Esophagus squamous epithelium (tissue), 5 donors: ENCODE results near the gene CD44. TPM values are rescaled to one million over a fixed set of nuclear protein-coding genes. Genes with fewer than 3 reads are reported as not detected.

Experiments
- DNase-seq: peaks from one replicate; lab custom pipeline; 2025; lab: John Stamatoyannopoulos, UW
- H3K27ac ChIP-seq, 4 donors: fragments of 200-600 bp; sonication (generic); one replicate each; pipeline ENCODE4 v1.5.1; 2016 to 2019; ENCODE audit warnings: mild to moderate bottlenecking in 1 of 4
- H3K27me3 ChIP-seq, 4 donors: fragments of 200-600 bp; sonication (generic); 1 replicate in 3 of 4; 2 replicates in 1 of 4; pipeline versions ENCODE4 v1.5.1 to v1.6.0; 2017 to 2021; ENCODE audit warnings: antibody characterized with exemption in 1 of 4
- H3K36me3 ChIP-seq, 3 donors: fragments of 200-600 bp; sonication (generic); one replicate each; pipeline ENCODE4 v1.5.1; 2016 to 2019
- H3K4me1 ChIP-seq, 3 donors: fragments of 200-600 bp; sonication (generic); one replicate each; pipeline ENCODE4 v1.5.1; 2017 to 2019
- H3K4me3 ChIP-seq, 4 donors: fragments of 200-600 bp; sonication (generic); 1 replicate in 3 of 4; 2 replicates in 1 of 4; pipeline ENCODE4 v1.5.1; 2016 to 2019; ENCODE audit warnings: mild to moderate bottlenecking in 2 of 4, moderate library complexity in 1 of 4
- H3K9me3 ChIP-seq, 3 donors: fragments of 200-600 bp; sonication (generic); one replicate each; pipeline ENCODE4 v1.5.1; 2016 to 2019
- CTCF ChIP-seq, 6 experiments: fragments of 450-650 bp in 4 of 6; fragments of 200-600 bp in 2 of 6; sonication (generic) in 2 of 6; IDR thresholded peaks; one replicate each; pipeline ENCODE4 v1.5.1; 2016 to 2019; ENCODE audit warnings: antibody characterized with exemption in 6 of 6, mild to moderate bottlenecking in 4 of 6, moderate library complexity in 4 of 6
- POLR2A ChIP-seq, 4 donors: fragments of 450-650 bp; IDR thresholded peaks; one replicate each; pipeline ENCODE4 v1.6.1; 2017; ENCODE audit warnings: antibody characterized with exemption in 4 of 4, mild to moderate bottlenecking in 4 of 4, moderate library complexity in 3 of 4
- WGBS, 2 donors: methylation state at CpG; one replicate each; pipeline ENCODE4 v1.1.5; 2018; 5-methylcytosine and 5-hydroxymethylcytosine counted together
- intact Hi-C: fragments of 100-400 bp; cut with DNase I; formaldehyde crosslinking; loops from one replicate; pipeline ENCODE4 v1.15.0; 2022
- total RNA-seq, 4 donors: library from RNA; depleted of rRNA; stranded (reverse); fragments of >200 nt; gene quantifications; one replicate each; pipeline ENCODE4 v1.1.0, GENCODE V29; 2016
- donor health status: DM: yes; HTN: yes; CAD: no.

The CD44 gene
- total RNA-seq, 4 donors from 2014 or later: 418 to 565 (median 463) TPM

GRCh38 chr11:35142481-35143075, 3.6 kb downstream of the CD44 start:
- no peaks in the 10 kb centered on the region for H3K9me3 ChIP-seq
- 27 to 50% methylated on average over 2 of the region's 2 CpGs for WGBS, 2 donors
- H3K27me3 ChIP-seq: no peaks in the 10 kb centered on the region
- DNase-seq: no peak
- peaks cover 56 to 95% (median 63%) of the 10 kb centered on the region in 3 donors for H3K4me1 ChIP-seq
- intact Hi-C loops: loop anchor here (10.0 kb wide), 1 partner anchor 58 kb away; no protein-coding TSS in a partner anchor
- peak overlapping the region in 2 of 4 donors; percentile 81 to 86 for H3K4me3 ChIP-seq
- no peak for TF ChIP-seq POLR2A (IDR thresholded peaks at IDR 0.05)
- peak in 3 of 6 experiments; percentile 13 to 45 (median 20) for TF ChIP-seq CTCF (IDR thresholded peaks at IDR 0.05)
- peaks cover 0 to 5% (median 0%) of the 10 kb centered on the region in 3 donors for H3K36me3 ChIP-seq
- peak overlapping the region; percentile 90 to 99 (median 95) for H3K27ac ChIP-seq

DNA sequence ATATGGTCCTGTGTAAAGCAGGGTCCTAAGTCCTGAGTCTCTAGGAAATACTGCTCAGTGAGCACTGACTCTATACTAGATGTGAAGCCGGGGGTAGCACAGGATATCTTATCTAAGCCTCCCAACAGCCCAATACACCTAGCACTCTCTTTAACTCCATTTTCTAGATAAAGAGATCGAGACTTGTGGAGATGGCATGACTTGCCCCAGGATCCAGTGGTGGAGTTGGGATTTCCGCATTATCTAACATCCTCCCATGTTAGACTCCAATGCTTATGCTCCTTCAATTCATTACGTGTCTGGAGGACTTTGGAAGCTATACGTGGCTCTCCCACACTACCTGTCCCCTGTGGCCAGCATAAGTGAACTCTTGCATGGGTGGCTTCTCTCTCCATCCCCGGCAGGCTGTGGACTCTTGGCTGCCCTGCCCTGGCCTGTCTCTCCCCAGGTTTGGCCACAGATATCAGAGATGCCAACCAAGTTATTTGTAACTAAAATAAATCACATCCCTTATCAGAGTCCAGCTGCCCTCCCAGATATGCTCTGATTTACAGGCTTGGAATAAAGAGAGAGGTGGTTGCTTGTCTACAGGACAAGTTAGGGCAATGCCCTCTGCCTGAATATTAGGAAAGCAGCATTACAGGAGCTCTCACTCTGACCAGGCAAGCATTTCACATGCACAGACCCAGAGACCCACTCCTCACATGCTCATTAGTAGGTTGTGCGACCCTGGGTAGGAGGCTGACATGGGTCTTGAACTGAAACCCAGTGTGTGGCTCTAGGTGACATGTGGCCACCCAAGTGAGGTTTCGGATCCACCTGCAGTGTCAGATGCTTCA, 4.5 kb downstream of the CD44 start:
- Histone ChIP-seq H3K27ac (peak overlapping the region; percentile 90 to 99 (median 95)), H3K9me3 (no peaks in the 10 kb centered on the region), H3K4me3 (peak overlapping the region; percentile 2 to 86 (median 52)), H3K27me3 (no peaks in the 10 kb centered on the region), H3K4me1 (peaks cover 52 to 95% (median 55%) of the 10 kb centered on the region in 3 donors), H3K36me3 (peaks cover 0 to 14% (median 0%) of the 10 kb centered on the region in 3 donors)
- 34 to 38% methylated on average over 4 to 8 of the region's 8 CpGs for WGBS, 2 donors
- DNase-seq: no peak
- intact Hi-C loops: loop anchor here (10.0 kb wide), 1 partner anchor 59 kb away; no protein-coding TSS in a partner anchor
- no peak for TF ChIP-seq POLR2A (IDR thresholded peaks at IDR 0.05)
- TF ChIP-seq CTCF (IDR thresholded peaks at IDR 0.05): no peak

GRCh38 chr11:35144136-35144741, 5.3 kb downstream of the CD44 start:
- no peak for DNase-seq
- peaks cover 51 to 99% (median 53%) of the 10 kb centered on the region in 3 donors for H3K4me1 ChIP-seq
- H3K27me3 ChIP-seq: no peaks in the 10 kb centered on the region
- TF ChIP-seq POLR2A (IDR thresholded peaks at IDR 0.05) (peak in 1 of 4 donors; percentile 36), CTCF (IDR thresholded peaks at IDR 0.05) (no peak)
- H3K27ac ChIP-seq: peak overlapping the region; percentile 90 to 99 (median 95)
- peak overlapping the region; percentile 2 to 86 (median 52) for H3K4me3 ChIP-seq
- WGBS, 2 donors: 9 to 15% methylated on average over 9 to 10 of the region's 10 CpGs
- intact Hi-C loops: loop anchor here (10.0 kb wide), 1 partner anchor 59 kb away; no protein-coding TSS in a partner anchor
- no peaks in the 10 kb centered on the region for H3K9me3 ChIP-seq
- H3K36me3 ChIP-seq: peaks cover 0 to 18% (median 0%) of the 10 kb centered on the region in 3 donors

DNA sequence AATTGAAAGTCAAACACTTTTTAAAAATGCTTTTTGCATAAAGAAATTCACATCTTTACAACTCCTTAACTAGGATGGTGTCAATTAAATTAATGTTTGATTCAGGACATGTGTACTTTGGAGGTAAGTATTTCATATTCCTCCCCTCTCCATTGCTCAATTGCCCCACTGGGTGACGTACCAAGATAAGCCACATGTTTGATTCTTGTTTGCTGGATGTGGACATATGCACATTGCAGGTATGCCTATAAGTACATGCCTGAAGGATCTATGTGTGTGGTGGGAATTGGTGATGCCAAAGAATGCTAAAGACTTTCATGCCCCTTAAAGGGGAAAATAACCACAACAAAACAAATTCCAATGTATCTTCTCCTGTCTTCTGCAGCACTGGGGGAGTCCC, 5.8 kb downstream of the CD44 start:
- Histone ChIP-seq H3K36me3 (peaks cover 0 to 24% (median 0%) of the 10 kb centered on the region in 3 donors), H3K4me1 (peaks cover 53 to 100% (median 56%) of the 10 kb centered on the region in 3 donors), H3K27me3 (no peaks in the 10 kb centered on the region), H3K4me3 (peak overlapping the region in 1 of 4 donors; percentile 81), H3K9me3 (no peaks in the 10 kb centered on the region), H3K27ac (peak overlapping the region; percentile 90 to 99 (median 95))
- intact Hi-C loops: loop anchor here (10.0 kb wide), 1 partner anchor 60 kb away; no protein-coding TSS in a partner anchor
- 20 to 32% methylated on average over 1 of the region's 1 CpG for WGBS, 2 donors
- DNase-seq: no peak
- no peak for TF ChIP-seq POLR2A (IDR thresholded peaks at IDR 0.05)
- TF ChIP-seq CTCF (IDR thresholded peaks at IDR 0.05): no peak
